ENCODE data around the gene MXD4.
A peak's percentile ranks its signal among the peaks of the same experiment; 100 is the strongest.

Gene MXD4

DNA sequence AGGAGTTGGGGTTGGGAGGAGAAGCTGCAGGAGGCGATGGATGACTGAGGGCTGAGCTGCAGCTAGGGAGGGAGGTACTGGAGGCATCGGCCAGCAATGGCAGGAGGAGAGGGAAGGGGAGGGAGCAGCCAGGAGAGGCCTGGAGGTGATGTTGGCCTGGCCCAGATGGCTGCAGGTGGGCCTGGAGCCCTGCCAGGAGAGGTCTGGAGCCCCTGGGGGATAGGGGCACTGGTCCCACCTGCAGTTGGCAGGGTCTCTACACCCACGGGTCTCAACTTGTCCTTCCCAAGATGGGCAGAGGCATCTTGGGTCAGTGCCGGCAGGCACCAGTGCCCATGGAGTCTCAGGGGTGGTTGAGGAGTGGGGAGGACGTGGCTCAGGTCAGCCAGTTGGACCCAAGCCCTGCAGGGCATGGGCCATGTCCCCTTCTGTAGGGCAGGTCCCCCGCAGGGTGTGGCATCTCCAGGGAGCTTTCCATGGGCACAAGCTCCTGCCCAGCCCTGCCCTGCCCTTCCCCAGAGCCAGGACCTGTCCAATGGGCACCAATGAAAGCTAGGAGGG lies 2.7 kb upstream of the MXD4 start:
- no peaks in the 10 kb centered on the region for H3K9me3 ChIP-seq (replicated peaks; ENCODE audit: insufficient read depth, low read length)
- H3K9ac ChIP-seq (ENCODE audit: low read length): no peak overlapping the region

DNA sequence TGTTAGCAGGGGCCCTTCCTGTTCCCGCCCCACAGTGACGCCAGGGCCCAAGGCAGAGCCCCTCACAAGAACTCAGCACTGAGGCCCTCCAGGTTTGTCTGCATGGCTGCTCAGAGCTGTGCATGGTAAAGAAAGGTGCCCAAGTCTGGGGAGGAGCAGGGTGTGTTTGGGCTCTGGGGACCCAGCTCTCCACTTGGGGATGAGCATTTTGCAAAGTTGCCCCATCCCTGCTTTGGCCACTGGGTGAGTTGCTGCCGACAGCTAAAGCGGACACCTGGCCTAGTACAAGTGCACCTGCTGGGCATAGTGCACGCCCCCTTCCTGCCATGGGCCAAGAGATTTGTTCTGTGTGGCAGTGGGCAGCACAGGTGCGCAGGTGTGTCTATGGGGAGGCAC lies 2.0 kb upstream of the MXD4 start:
- Histone ChIP-seq H3K9ac (ENCODE audit: low read length) (no peak overlapping the region), H4K20me1 (ENCODE audit: insufficient read depth, low read length) (no peaks in the 10 kb centered on the region), H3K9me3 (replicated peaks; ENCODE audit: insufficient read depth, low read length) (no peaks in the 10 kb centered on the region), H3K4me2 (ENCODE audit: low read depth, low read length) (peak overlapping the region; percentile 30; the same call in 1 of the 2 replicates), H3F3A (ENCODE audit: insufficient read depth, low read length) (peaks cover 17% of the 10 kb centered on the region), H3K4me1 (ENCODE audit: low read length) (peaks cover 25% of the 10 kb centered on the region), H3K27ac (ENCODE audit: low read length) (peak overlapping the region; percentile 61; the same call in 1 of the 2 replicates), H3K79me2 (ENCODE audit: low read length) (peaks cover 23% of the 10 kb centered on the region), H3K9me2 (replicated peaks; ENCODE audit: insufficient read depth, low read length) (no peaks in the 10 kb centered on the region), H3K27me3 (replicated peaks; ENCODE audit: insufficient read depth, low read length) (no peaks in the 10 kb centered on the region), H2AFZ (ENCODE audit: low read length) (no peak overlapping the region), H3K36me3 (replicated peaks; ENCODE audit: insufficient read depth, low read length) (no peaks in the 10 kb centered on the region), H3K4me3 (ENCODE audit: low read length) (no peak overlapping the region)
- TF ChIP-seq, protein P1, sequence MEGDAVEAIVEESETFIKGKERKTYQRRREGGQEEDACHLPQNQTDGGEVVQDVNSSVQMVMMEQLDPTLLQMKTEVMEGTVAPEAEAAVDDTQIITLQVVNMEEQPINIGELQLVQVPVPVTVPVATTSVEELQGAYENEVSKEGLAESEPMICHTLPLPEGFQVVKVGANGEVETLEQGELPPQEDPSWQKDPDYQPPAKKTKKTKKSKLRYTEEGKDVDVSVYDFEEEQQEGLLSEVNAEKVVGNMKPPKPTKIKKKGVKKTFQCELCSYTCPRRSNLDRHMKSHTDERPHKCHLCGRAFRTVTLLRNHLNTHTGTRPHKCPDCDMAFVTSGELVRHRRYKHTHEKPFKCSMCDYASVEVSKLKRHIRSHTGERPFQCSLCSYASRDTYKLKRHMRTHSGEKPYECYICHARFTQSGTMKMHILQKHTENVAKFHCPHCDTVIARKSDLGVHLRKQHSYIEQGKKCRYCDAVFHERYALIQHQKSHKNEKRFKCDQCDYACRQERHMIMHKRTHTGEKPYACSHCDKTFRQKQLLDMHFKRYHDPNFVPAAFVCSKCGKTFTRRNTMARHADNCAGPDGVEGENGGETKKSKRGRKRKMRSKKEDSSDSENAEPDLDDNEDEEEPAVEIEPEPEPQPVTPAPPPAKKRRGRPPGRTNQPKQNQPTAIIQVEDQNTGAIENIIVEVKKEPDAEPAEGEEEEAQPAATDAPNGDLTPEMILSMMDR (IDR thresholded peaks at IDR 0.05; ENCODE audit: low read length): peak; percentile 23; the same call in 1 of the 2 replicates
- no peak for TF ChIP-seq EZH2phosphoT487 (IDR thresholded peaks at IDR 0.05; ENCODE audit: low read length)
- no peak for TF ChIP-seq EZH2 (optimal IDR thresholded peaks at IDR 0.05; ENCODE audit: low read depth, low read length)
- peak; percentile 84 for DNase-seq

More for the DNA sequence above, 2.7 kb upstream of the MXD4 start:
- H2AFZ ChIP-seq (ENCODE audit: low read length): no peak overlapping the region
- no peaks in the 10 kb centered on the region for H3K27me3 ChIP-seq (replicated peaks; ENCODE audit: insufficient read depth, low read length)
- peak overlapping the region; percentile 61 for H3K27ac ChIP-seq (ENCODE audit: low read length)
- no peak for DNase-seq
- no peaks in the 10 kb centered on the region for H3K36me3 ChIP-seq (replicated peaks; ENCODE audit: insufficient read depth, low read length)
- no peaks in the 10 kb centered on the region for H3K9me2 ChIP-seq (replicated peaks; ENCODE audit: insufficient read depth, low read length)
- peaks cover 17% of the 10 kb centered on the region for H3F3A ChIP-seq (ENCODE audit: insufficient read depth, low read length)
- H3K4me3 ChIP-seq (ENCODE audit: low read length): no peak overlapping the region
- peak overlapping the region; percentile 16; the same call in 1 of the 2 replicates for H3K4me2 ChIP-seq (ENCODE audit: low read depth, low read length)
- TF ChIP-seq, protein P1 (IDR thresholded peaks at IDR 0.05; ENCODE audit: low read length): no peak
- TF ChIP-seq EZH2 (optimal IDR thresholded peaks at IDR 0.05; ENCODE audit: low read depth, low read length): no peak
- TF ChIP-seq EZH2phosphoT487 (IDR thresholded peaks at IDR 0.05; ENCODE audit: low read length): no peak
- H3K79me2 ChIP-seq (ENCODE audit: low read length): peaks cover 17% of the 10 kb centered on the region
- no peaks in the 10 kb centered on the region for H4K20me1 ChIP-seq (ENCODE audit: insufficient read depth, low read length)
- H3K4me1 ChIP-seq (ENCODE audit: low read length): peaks cover 25% of the 10 kb centered on the region

DNA sequence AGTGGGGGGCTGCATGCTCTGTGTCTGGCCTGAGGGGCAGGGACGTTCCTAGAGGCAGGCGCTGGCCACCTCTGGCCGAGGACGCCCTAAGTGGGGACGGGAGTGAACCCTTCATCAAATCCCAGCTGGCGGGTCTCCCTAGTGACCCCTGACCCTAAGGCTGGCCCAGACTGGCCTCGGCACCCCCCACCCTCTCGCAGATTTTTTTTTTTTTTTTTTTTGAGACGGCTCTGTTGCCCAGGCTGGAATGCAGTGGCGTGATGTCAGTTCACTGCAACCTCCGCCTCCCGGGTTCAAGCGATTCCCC lies 988 bp upstream of the MXD4 start:
- Histone ChIP-seq H3K9me3 (replicated peaks; ENCODE audit: insufficient read depth, low read length) (no peaks in the 10 kb centered on the region), H3K27ac (ENCODE audit: low read length) (peak overlapping the region; percentile 62; the same call in 1 of the 2 replicates), H3K9me2 (replicated peaks; ENCODE audit: insufficient read depth, low read length) (no peaks in the 10 kb centered on the region), H4K20me1 (ENCODE audit: insufficient read depth, low read length) (no peaks in the 10 kb centered on the region), H3K27me3 (replicated peaks; ENCODE audit: insufficient read depth, low read length) (no peaks in the 10 kb centered on the region), H3F3A (ENCODE audit: insufficient read depth, low read length) (peaks cover 17% of the 10 kb centered on the region), H3K4me3 (ENCODE audit: low read length) (peak overlapping the region; percentile 74), H3K79me2 (ENCODE audit: low read length) (peaks cover 23% of the 10 kb centered on the region), H3K4me2 (ENCODE audit: low read depth, low read length) (peak overlapping the region; percentile 99), H3K36me3 (replicated peaks; ENCODE audit: insufficient read depth, low read length) (no peaks in the 10 kb centered on the region), H3K4me1 (ENCODE audit: low read length) (peaks cover 25% of the 10 kb centered on the region), H2AFZ (ENCODE audit: low read length) (peak overlapping the region; percentile 96), H3K9ac (ENCODE audit: low read length) (peak overlapping the region; percentile 89)
- no peak for TF ChIP-seq EZH2 (optimal IDR thresholded peaks at IDR 0.05; ENCODE audit: low read depth, low read length)
- TF ChIP-seq, protein P1 (IDR thresholded peaks at IDR 0.05; ENCODE audit: low read length): no peak
- no peak for TF ChIP-seq EZH2phosphoT487 (IDR thresholded peaks at IDR 0.05; ENCODE audit: low read length)
- DNase-seq: no peak

Measured in MM.1S (cell line).